IMR-90 (cell line): ENCODE results near the gene MAGI1. TPM values are rescaled to one million over a fixed set of nuclear protein-coding genes. Genes with fewer than 3 reads are reported as not detected.

Experiments
- ATAC-seq: fragments of 200-7000 bp; cut with Tn5 transposase; 2 replicates; pipeline ENCODE4 v1.9.1; 2020; ENCODE audit warnings: low read depth, mild to moderate bottlenecking, moderate library complexity
- BruUV-seq: library from RNA; stranded (reverse); fragments of 400-500 nt; replicated peaks from 2 replicates; lab custom pipeline; 2021; lab: Mats Ljungman, UMichigan
- CTCF ChIA-PET: fragments of 300-600 bp; formaldehyde crosslinking; extraction: SDS; loops from one replicate; lab custom pipeline; 2021; ENCODE audit warnings: antibody characterized with exemption; lab: Yijun Ruan, JAX
- POLR2A ChIA-PET: fragments of 300-600 bp; sonication (Branson Sonifier 250); formaldehyde crosslinking; loops from one replicate; lab custom pipeline; 2022; ENCODE audit warnings: antibody characterized with exemption; ENCODE audit not compliant: unreplicated experiment; lab: Charles Lee
- DNase-seq: peaks from one replicate; pipeline ENCODE4 v3.0.0; 2013
- H2AFZ ChIP-seq: replicated peaks from 2 replicates; pipeline ENCODE3; 2013; ENCODE audit warnings: low read length, mild to moderate bottlenecking; ENCODE audit not compliant: poor library complexity
- H2AK5ac ChIP-seq: 2 replicates; pipeline ENCODE4 v1.6.1; 2013; ENCODE audit warnings: low read depth, low read length, inconsistent platforms
- H2AK9ac ChIP-seq: replicated peaks from 2 replicates; pipeline ENCODE3; 2013; ENCODE audit warnings: mild to moderate bottlenecking, low read depth, low read length, moderate library complexity; ENCODE audit not compliant: poor library complexity
- H2BK120ac ChIP-seq: 2 replicates; pipeline ENCODE4 v1.6.1; 2013; ENCODE audit warnings: low read depth, low read length, inconsistent platforms
- H2BK15ac ChIP-seq: 3 replicates; pipeline ENCODE4 v1.6.1; 2013; ENCODE audit warnings: low read depth, low read length, inconsistent platforms
- H2BK20ac ChIP-seq: 2 replicates; pipeline ENCODE4 v1.6.1; 2013; ENCODE audit warnings: low read depth, mild to moderate bottlenecking, inconsistent platforms, low read length, moderate library complexity
- H2BK5ac ChIP-seq: 2 replicates; pipeline ENCODE4 v1.6.1; 2013; ENCODE audit warnings: mild to moderate bottlenecking, low read depth, low read length, inconsistent platforms; ENCODE audit not compliant: poor library complexity, severe bottlenecking
- H3K14ac ChIP-seq: replicated peaks from 2 replicates; pipeline ENCODE4 v1.6.1; 2013; ENCODE audit warnings: low read depth, low read length, inconsistent platforms
- H3K18ac ChIP-seq: 2 replicates; pipeline ENCODE4 v1.6.1; 2013; ENCODE audit warnings: low read depth, low read length, control low read depth
- H3K23ac ChIP-seq: 2 replicates; pipeline ENCODE4 v1.6.1; 2013; ENCODE audit warnings: low read depth, low read length, inconsistent platforms
- H3K27ac ChIP-seq: 2 replicates; pipeline ENCODE4 v1.5.1; 2013; ENCODE audit warnings: mild to moderate bottlenecking, control low read depth, low read length; ENCODE audit not compliant: insufficient read depth
- H3K27me3 ChIP-seq: 2 replicates; pipeline ENCODE4 v1.6.1; 2013; ENCODE audit warnings: low read length; ENCODE audit not compliant: control insufficient read depth, insufficient read depth
- H3K36me3 ChIP-seq: 2 replicates; pipeline ENCODE4 v1.6.1; 2013; ENCODE audit warnings: low read length, mixed read lengths; ENCODE audit not compliant: control insufficient read depth, insufficient read depth
- H3K4ac ChIP-seq: 2 replicates; pipeline ENCODE4 v1.6.1; 2013; ENCODE audit warnings: low read depth, low read length, inconsistent platforms
- H3K4me1 ChIP-seq: 2 replicates; pipeline ENCODE4 v1.6.1; 2013; ENCODE audit warnings: low read length, mixed read lengths; ENCODE audit not compliant: control insufficient read depth, insufficient read depth
- H3K4me2 ChIP-seq: 2 replicates; pipeline ENCODE4 v1.6.1; 2013; ENCODE audit warnings: low read depth, mild to moderate bottlenecking, control low read depth, low read length, moderate library complexity
- H3K4me3 ChIP-seq: 2 replicates; pipeline ENCODE4 v1.5.1; 2013; ENCODE audit warnings: low read depth, mild to moderate bottlenecking, control low read depth, low read length, moderate library complexity; ENCODE audit not compliant: insufficient read depth
- H3K56ac ChIP-seq: 2 replicates; pipeline ENCODE4 v1.6.1; 2013; ENCODE audit warnings: low read length, inconsistent platforms; ENCODE audit not compliant: insufficient read depth; ENCODE audit errors: extremely low read depth
- H3K79me1 ChIP-seq, 2 experiments: 2 replicates each; pipeline ENCODE4 v1.6.1; 2013; ENCODE audit warnings: low read length in 2 of 2, inconsistent platforms in 1 of 2, low read depth in 1 of 2
- H3K9ac ChIP-seq: 2 replicates; pipeline ENCODE4 v1.6.1; 2013; ENCODE audit warnings: low read depth, low read length, control low read depth
- H3K9me1 ChIP-seq: 2 replicates; pipeline ENCODE4 v1.6.1; 2013; ENCODE audit warnings: low read length, inconsistent platforms; ENCODE audit not compliant: insufficient read depth
- H3K9me3 ChIP-seq: 2 replicates; pipeline ENCODE4 v1.6.1; 2013; ENCODE audit warnings: low read length; ENCODE audit not compliant: control insufficient read depth, insufficient read depth
- H4K20me1 ChIP-seq: 2 replicates; pipeline ENCODE4 v1.6.1; 2013; ENCODE audit warnings: low read length, inconsistent platforms; ENCODE audit not compliant: insufficient read depth
- H4K5ac ChIP-seq: 2 replicates; pipeline ENCODE4 v1.6.1; 2013; ENCODE audit warnings: mild to moderate bottlenecking, low read depth, low read length, control low read depth
- H4K8ac ChIP-seq, 2 experiments: 2 replicates each; pipeline ENCODE4 v1.6.1; 2013; ENCODE audit warnings: low read depth in 2 of 2, low read length in 2 of 2, control low read depth in 1 of 2, inconsistent platforms in 1 of 2
- H4K91ac ChIP-seq: 2 replicates; pipeline ENCODE4 v1.6.1; 2013; ENCODE audit warnings: low read depth, low read length, inconsistent platforms; ENCODE audit not compliant: insufficient read depth
- CEBPB ChIP-seq: IDR thresholded peaks from 2 replicates; pipeline ENCODE4 v1.6.1; 2012; ENCODE audit warnings: low read depth, low read length, improper control_type of control experiment
- MAZ ChIP-seq: IDR thresholded peaks from 2 replicates; pipeline ENCODE4 v1.6.1; 2012; ENCODE audit warnings: low read depth, mild to moderate bottlenecking, low read length, improper control_type of control experiment, moderate library complexity, borderline replicate concordance
- NFE2L2 ChIP-seq: fragments of 150-350 bp; IDR thresholded peaks from 2 replicates; pipeline ENCODE4 v1.6.1; 2016; ENCODE audit warnings: low read depth, mild to moderate bottlenecking, low read length
- RCOR1 ChIP-seq: IDR thresholded peaks from 2 replicates; pipeline ENCODE4 v1.6.1; 2012; ENCODE audit warnings: mild to moderate bottlenecking, low read length, improper control_type of control experiment; ENCODE audit not compliant: insufficient replicate concordance
- SMC3 ChIP-seq: fragments of 150-350 bp; IDR thresholded peaks from 2 replicates; pipeline ENCODE4 v1.6.1; 2016; ENCODE audit warnings: low read depth, mild to moderate bottlenecking, antibody characterized with exemption, low read length, moderate library complexity
- dilution Hi-C: fragments of 300-500 bp; cut with HindIII; formaldehyde crosslinking; loops from one replicate; pipeline ENCODE4 v1.14.3; 2018; ENCODE audit warnings: low sequenced_read_pairs; ENCODE audit not compliant: unreplicated experiment
- in situ Hi-C: fragments of 300-500 bp; cut with MboI; formaldehyde crosslinking; loops from 3 replicates; pipeline ENCODE4 v1.14.3; 2019; ENCODE audit warnings: low sequenced_read_pairs, inconsistent platforms, mixed read lengths
- intact Hi-C: fragments of 100-400 bp; cut with micrococcal nuclease; formaldehyde crosslinking; loops from 2 replicates; pipeline ENCODE4 v1.10.0; 2022
- polyA plus RNA-seq, 3 experiments: library from polyadenylated mRNA; depleted of rRNA; stranded (reverse); fragments of >200 nt; gene quantifications; 2 replicates each; pipeline ENCODE4 v1.2.3, GENCODE V29; 2012; ENCODE audit warnings: low replicate concordance in 1 of 3
- total RNA-seq: library from RNA; depleted of rRNA; stranded (reverse); fragments of >200 nt; gene quantifications from 2 replicates; pipeline ENCODE4 v1.2.3, GENCODE V29; 2012
- TF ChIP-seq, protein P1 (sequence below): fragments of 150-350 bp; IDR thresholded peaks from 2 replicates; pipeline ENCODE4 v1.6.1; 2017; ENCODE audit warnings: mild to moderate bottlenecking, antibody characterized with exemption, low read length, low read depth
- TF ChIP-seq, protein P2 (sequence below): fragments of 150-350 bp; IDR thresholded peaks from 2 replicates; pipeline ENCODE4 v1.6.1; 2016; ENCODE audit warnings: low read depth, mild to moderate bottlenecking, low read length, moderate library complexity, borderline replicate concordance

MAGI1 gene
- total and polyA plus RNA-seq, 2 of the 4 experiments (the other 2 are of a cell fraction): 14.5 to 24.2 TPM

DNA sequence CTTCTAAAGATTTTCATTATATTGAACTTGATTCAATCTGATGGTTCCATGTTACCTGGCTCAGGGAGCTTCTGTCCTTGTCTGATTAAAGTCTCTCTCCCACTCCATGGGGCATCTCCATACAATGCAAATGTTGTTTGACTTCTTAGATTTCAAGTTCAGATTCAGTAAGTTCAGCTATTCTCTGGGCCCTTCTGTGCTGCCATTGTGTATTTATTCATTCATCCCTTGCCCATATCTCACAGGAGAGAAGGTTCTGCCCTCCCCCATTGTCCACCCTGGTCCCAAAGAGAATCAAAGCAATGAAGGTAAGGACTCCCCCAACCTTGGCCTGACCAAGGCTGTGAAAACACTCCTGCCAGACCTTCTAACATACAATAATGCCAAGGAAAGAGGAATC, 669.9 kb downstream of the MAGI1 start:
- H3K14ac ChIP-seq: no peak overlapping the region
- dilution Hi-C loops: no loop called here
- no peaks in the 10 kb centered on the region for H3K9me3 ChIP-seq

More for the DNA sequence above, 669.9 kb downstream of the MAGI1 start:
- Histone ChIP-seq H2BK120ac (no peak overlapping the region), H2AK5ac (no peak overlapping the region), H2BK15ac (no peak overlapping the region), H3K9ac (no peak overlapping the region), H3K79me1 (no peaks in the 10 kb centered on the region), H3K4me2 (no peak overlapping the region), H3K27ac (no peak overlapping the region), H3K27me3 (no peaks in the 10 kb centered on the region), H3K4ac (no peak overlapping the region), H3K9me1 (no peaks in the 10 kb centered on the region), H3K56ac (no peak overlapping the region), H3K4me3 (no peak overlapping the region), H4K5ac (no peak overlapping the region), H2AK9ac (no peak overlapping the region), H4K91ac (no peak overlapping the region), H2BK5ac (no peak overlapping the region), H2AFZ (no peak overlapping the region), H4K20me1 (no peaks in the 10 kb centered on the region), H3K4me1 (no peaks in the 10 kb centered on the region), H3K18ac (no peak overlapping the region), H3K23ac (no peak overlapping the region), H4K8ac (no peak overlapping the region), H3K36me3 (no peaks in the 10 kb centered on the region; the same call in 1 of the 2 replicates), H2BK20ac (no peak overlapping the region)
- CTCF ChIA-PET: no interaction called here
- in situ Hi-C loops: no loop called here
- POLR2A ChIA-PET: no interaction called here
- DNase-seq: no peak
- intact Hi-C loops: no loop called here
- BruUV-seq: no TSS peak
- ATAC-seq: no peak
- no peak for TF ChIP-seq SMC3
- TF ChIP-seq, protein P1, sequence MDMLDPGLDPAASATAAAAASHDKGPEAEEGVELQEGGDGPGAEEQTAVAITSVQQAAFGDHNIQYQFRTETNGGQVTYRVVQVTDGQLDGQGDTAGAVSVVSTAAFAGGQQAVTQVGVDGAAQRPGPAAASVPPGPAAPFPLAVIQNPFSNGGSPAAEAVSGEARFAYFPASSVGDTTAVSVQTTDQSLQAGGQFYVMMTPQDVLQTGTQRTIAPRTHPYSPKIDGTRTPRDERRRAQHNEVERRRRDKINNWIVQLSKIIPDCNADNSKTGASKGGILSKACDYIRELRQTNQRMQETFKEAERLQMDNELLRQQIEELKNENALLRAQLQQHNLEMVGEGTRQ: no peak
- TF ChIP-seq RCOR1: no peak
- TF ChIP-seq CEBPB: no peak
- TF ChIP-seq MAZ: no peak
- TF ChIP-seq, protein P2, sequence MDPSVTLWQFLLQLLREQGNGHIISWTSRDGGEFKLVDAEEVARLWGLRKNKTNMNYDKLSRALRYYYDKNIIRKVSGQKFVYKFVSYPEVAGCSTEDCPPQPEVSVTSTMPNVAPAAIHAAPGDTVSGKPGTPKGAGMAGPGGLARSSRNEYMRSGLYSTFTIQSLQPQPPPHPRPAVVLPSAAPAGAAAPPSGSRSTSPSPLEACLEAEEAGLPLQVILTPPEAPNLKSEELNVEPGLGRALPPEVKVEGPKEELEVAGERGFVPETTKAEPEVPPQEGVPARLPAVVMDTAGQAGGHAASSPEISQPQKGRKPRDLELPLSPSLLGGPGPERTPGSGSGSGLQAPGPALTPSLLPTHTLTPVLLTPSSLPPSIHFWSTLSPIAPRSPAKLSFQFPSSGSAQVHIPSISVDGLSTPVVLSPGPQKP: no peak
- TF ChIP-seq NFE2L2: no peak
